ENCODE data around the gene SVIL.

SVIL gene

DNA sequence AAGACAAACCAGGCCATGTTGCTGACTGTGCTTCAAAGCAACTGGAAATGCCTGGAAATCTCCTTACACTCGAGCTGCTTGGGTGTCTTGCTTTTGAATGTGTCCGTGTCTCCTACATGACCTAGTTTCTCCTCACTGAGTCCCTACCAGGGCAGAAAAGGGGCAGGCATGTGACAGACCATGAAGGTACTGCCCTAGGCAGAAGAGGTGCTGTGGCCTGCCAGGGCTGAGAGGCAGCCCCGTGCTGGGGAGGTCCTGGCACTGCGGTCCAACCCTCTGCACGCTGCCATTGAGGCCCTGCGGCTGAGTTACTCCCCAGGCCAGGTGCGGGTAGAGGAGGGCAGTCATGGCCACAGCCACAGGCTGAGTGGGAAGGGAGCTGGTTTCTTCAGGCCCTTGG lies 186.6 kb downstream of the SVIL start:
- DNase-seq: peak in 1 of 2 experiments; percentile 5
- TF ChIP-seq POLR2A (IDR thresholded peaks at IDR 0.05; ENCODE audit: low read length) (no peak), GATA1 (IDR thresholded peaks at IDR 0.05; ENCODE audit: low read depth, low read length) (no peak)

DNA sequence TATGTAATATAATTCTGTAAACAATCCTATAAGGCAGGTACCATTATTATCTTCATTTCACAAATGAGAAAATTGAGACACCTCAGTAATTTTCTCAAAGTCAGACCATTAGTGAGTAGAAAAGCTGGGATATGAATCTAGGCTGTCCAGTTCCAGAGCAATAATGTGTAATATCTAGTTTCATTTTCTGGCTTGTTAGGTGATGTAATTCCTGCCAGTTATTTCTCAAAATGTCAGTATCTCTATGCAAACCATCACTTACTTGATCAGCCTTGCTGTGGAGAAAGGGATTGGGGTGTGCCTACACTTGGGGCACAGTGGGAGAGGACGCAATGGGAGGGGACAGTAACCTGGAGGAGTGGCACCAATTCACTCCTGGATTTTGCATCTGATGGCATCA lies 188.4 kb downstream of the SVIL start:
- DNase-seq: peak; percentile 9 to 69
- TF ChIP-seq GATA1 (IDR thresholded peaks at IDR 0.05; ENCODE audit: low read depth, low read length) (no peak), POLR2A (IDR thresholded peaks at IDR 0.05; ENCODE audit: low read length) (no peak)

DNA sequence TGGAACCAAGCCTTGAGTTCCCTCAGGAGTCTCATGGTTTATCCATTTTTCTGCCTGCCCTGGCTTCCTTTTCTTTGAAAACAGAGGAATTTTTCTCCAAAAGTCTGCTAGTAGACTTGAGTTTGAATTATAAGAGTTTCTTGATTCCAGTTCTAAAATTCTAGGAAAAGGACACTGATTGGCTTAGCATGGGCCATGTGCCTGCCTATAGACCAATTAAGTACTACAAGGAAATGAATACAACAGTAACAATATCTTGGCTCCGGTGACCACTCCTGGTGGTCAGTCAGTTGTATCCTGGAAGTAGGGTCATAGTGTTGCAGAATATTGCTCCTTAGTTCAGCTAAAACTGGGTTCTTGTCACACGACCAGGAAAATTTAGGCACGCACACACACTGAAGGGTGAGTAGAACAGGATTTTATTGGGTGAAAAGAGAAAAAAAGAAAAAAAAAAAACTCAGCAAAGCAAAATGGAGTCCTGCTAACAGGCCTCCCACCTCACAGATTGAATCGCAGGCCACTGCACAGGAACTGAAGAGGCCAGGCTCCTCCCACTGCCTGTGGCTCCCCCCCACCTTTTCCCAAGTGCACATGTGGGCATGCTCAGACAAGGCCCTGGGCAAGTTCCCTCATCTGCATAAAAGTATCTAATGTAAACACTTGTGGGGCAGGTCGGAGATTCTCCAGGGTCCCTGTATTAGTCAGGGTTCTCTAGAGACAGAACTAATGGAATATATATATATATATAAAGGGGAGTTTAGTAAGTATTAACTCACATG lies 190.8 kb downstream of the SVIL start:
- DNase-seq: peak in 1 of 2 experiments; percentile 9
- TF ChIP-seq GATA1 (IDR thresholded peaks at IDR 0.05; ENCODE audit: low read depth, low read length): no peak
- TF ChIP-seq POLR2A (IDR thresholded peaks at IDR 0.05; ENCODE audit: low read length): no peak

DNA sequence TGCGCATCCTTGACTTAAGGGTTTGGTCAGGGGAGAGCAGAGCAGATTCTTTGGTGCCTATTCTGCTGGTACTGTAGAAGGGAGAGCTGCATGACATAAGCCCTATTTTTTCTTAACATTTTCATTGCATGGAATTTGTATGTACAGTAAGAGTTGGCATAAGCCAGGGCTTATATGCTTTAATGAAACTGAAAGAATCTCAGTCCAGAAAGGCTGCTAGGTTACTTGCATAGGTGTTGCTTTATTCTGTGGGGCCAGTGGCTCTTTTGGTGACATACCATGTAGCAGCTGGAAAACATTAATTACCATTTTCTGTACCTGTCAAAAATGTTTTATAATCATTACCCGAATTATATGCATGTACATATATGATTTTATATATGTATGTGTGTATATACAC lies 193.8 kb downstream of the SVIL start:
- no peak for TF ChIP-seq POLR2A (IDR thresholded peaks at IDR 0.05; ENCODE audit: low read length)
- TF ChIP-seq GATA1 (IDR thresholded peaks at IDR 0.05; ENCODE audit: low read depth, low read length): no peak
- no peak for DNase-seq

DNA sequence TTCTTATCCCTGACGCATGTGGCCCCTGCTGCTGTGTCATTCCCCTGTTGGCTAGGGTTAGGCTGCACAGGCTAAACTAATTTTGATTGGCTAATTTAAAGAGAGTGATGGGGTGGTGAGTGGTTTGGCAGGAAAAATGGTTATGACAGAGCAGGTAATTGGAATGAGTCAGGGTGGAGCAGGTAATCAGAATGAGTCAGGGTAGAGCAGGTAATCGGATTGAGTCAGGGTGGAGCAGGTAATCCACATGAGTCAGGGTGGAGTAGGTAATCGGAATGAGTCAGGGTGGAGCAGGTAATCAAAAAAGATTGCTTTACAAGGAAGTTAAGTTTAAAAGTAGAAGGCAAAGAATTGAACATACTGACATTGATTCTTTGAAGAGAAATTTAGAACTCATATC lies 195.8 kb downstream of the SVIL start:
- DNase-seq: peak in 1 of 2 experiments; percentile 42

DNA sequence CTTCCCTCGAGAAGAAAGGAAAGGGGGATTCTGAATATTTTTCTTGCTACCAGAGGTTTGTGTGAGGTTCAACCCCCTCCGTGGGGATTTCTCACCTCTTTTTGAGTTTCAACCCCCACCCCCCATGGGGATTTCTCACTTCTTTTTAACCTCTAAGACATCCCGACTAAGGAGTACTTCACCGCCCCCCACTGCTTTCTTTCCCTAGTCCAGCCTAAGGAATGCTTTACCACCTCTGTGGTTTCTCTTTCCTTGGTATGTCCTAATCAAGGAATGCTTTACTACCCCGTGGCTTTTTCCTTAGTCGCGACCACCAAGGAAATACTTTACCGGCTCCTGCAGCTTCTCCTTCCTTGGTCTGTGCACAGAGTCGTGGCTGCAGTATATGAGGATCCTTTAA lies 196.5 kb downstream of the SVIL start:
- TF ChIP-seq GATA1 (IDR thresholded peaks at IDR 0.05; ENCODE audit: low read depth, low read length): no peak
- TF ChIP-seq POLR2A (IDR thresholded peaks at IDR 0.05; ENCODE audit: low read length): no peak
- no peak for DNase-seq

DNA sequence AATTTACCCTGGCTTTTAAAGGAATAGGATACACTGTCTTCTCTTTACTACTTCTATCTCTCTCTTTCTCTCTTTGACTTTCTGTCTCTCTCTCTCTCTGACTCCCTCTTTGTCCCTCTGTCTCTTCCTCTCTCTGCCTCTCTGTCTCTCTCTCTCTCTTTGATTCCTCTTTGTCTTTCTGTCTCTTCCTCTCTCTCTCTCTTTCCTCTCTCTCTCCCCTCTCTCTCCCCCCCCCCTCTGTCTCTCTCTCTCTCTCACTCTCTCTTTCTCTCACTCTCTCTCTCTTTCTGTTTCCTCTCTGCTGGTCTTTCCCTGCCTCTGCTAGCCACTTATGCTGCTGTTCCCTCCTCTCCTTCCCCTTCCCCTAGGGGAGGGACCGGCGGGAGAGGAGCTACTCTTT lies 196.9 kb downstream of the SVIL start:
- TF ChIP-seq GATA1 (IDR thresholded peaks at IDR 0.05; ENCODE audit: low read depth, low read length) (no peak), POLR2A (IDR thresholded peaks at IDR 0.05; ENCODE audit: low read length) (no peak)
- no peak for DNase-seq

DNA sequence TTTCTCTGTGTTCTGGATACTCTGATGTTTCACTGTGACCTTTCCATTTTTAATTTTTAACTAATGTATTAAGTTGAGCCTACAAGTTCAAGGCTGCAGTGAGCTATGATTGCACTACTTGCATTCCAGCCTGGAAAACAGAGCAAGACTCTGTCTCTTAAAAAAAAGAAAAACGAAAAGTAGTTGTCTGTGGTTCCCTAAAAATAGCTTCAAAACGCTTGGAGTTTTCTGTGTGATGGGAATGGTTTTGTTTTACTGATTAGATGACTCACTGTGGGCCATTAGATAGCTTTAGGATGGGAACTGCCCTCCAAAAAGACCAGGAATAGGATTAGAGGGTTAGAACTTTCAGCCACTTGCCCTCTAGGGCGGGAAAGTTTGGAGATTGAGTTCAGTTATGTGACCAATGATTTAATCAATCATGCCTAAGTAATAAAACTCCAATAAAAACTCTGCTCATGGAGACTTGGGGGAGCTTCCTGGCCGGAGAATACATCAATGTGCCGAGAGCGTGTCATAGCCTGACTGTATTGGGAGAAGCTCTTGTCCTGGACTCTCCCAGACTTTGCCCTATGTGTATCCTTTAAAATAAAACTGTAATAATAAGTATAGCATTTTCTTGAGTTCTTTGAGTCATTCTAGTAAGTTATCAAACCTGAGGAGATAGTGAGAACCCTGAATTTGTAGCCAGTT lies 198.8 kb downstream of the SVIL start:
- TF ChIP-seq GATA1 (IDR thresholded peaks at IDR 0.05; ENCODE audit: low read depth, low read length) (no peak), POLR2A (IDR thresholded peaks at IDR 0.05; ENCODE audit: low read length) (no peak)
- DNase-seq: no peak

DNA sequence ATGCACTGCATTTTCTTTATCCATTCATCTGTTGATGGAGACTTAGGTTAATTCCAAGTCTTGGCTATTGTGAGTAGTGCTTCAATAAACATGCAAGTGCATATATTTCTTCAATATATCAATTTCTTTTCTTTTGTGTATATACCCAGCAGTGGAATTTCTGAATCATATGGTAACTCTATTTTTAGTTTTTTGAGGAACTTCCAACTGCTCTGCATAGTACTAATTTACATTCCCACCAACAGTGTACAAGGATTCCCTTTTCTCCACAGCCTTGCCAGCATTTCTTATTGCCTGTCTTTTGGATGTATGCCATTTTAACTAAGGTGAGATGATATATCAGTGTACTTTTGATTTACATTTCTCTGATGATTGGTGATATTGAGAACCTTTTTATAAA lies 200.7 kb downstream of the SVIL start:
- TF ChIP-seq GATA1 (IDR thresholded peaks at IDR 0.05; ENCODE audit: low read depth, low read length) (no peak), POLR2A (IDR thresholded peaks at IDR 0.05; ENCODE audit: low read length) (no peak)
- DNase-seq: no peak

DNA sequence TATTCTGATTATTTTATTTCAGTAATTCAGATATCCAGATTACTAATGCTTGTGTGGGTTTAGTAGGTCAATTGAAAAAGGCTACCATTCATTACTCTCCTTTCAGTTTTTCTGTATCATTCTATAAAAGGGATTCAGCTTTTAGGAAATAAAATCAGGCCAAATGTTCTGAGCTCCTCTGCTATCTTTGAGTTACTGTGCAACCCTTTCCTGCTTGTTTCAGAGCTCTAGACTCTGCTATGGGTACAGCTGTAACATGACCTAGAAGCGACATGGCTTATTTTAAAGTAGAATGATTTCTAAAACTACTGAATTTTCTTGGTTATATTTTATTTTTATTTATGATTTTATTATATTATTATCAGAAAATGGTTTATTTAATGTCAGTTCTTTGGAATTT lies 203.1 kb downstream of the SVIL start:
- no peak for DNase-seq
- TF ChIP-seq POLR2A (IDR thresholded peaks at IDR 0.05; ENCODE audit: low read length): no peak
- no peak for TF ChIP-seq GATA1 (IDR thresholded peaks at IDR 0.05; ENCODE audit: low read depth, low read length)

DNA sequence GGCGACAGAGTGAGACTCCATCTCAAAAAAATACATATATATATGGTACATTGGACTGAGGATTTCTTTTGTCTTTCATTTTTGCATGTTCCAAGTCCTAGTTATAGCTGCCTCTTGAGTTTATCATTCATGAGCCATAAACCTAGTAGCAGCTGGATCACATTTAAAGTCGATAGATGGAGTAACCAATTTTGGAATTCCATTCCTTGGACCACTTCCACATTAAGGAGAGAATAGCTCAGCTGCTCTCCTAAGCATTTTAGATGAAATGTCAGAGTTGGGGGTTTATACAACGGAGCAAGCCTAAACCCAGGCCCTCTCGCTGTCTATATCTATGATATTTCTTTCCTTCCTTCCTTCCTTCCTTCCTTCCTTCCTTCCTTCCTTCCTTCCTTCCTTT lies 204.7 kb downstream of the SVIL start:
- TF ChIP-seq GATA1 (IDR thresholded peaks at IDR 0.05; ENCODE audit: low read depth, low read length): no peak
- no peak for TF ChIP-seq POLR2A (IDR thresholded peaks at IDR 0.05; ENCODE audit: low read length)
- no peak for DNase-seq

DNA sequence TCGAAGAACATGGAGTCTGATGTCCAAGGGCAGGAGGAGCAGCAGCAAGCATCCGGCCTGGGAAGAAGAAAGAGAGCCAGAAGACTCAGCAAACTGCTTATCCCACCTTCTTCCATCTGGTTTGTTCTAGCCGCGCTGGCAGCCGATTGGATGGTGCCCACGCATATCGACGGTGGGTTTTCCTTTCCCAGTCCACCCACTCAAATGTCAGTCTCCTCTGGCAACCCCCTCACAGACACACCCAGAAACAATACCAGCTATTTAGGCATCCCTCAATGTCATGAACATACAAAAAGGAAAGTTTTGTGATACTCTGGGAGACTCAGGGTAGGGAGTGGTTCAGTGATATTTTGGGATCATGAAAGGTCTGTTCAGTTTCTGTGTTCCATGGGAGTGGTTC lies 206.3 kb downstream of the SVIL start:
- DNase-seq: no peak
- TF ChIP-seq POLR2A (IDR thresholded peaks at IDR 0.05; ENCODE audit: low read length) (no peak), GATA1 (IDR thresholded peaks at IDR 0.05; ENCODE audit: low read depth, low read length) (no peak)

DNA sequence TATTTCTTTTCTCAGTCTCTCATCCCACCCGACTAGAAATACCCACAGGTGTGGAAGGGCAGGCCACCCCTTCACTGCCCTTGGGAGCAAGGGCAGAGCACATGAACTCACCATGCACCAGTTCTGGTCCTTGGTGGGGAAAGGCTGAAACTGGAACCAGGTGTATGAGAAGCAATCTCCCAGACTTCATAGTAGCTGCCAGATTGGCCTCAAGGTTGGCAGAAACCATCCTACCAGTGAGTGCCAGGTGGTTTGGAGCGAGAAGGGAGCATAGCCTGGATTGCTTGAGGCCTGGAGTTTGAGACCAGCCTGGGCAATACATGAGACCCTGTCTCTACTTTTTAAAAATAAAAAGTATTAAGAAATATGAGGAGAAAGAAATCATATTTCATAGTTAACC lies 207.1 kb downstream of the SVIL start:
- TF ChIP-seq GATA1 (IDR thresholded peaks at IDR 0.05; ENCODE audit: low read depth, low read length): no peak
- no peak for TF ChIP-seq POLR2A (IDR thresholded peaks at IDR 0.05; ENCODE audit: low read length)

DNA sequence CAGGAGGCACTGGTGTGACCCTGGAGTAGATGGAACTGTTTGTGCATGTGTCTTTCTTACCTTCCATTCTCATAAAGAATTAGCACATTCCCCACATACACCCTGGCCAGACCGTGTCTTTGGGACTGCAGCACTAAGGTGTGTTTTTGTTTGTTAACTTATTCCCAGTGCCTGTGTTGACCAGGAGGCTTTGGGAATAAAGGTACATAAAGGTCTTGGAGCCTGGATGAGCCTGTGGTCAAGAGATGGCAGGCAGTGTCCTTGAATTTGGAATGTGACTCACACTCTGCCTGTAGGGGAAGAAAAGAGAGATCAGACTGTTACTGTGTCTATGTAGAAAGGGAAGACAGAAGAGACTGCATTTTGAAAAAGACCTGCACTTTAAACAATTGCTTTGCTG lies 208.4 kb downstream of the SVIL start:
- TF ChIP-seq GATA1 (IDR thresholded peaks at IDR 0.05; ENCODE audit: low read depth, low read length) (no peak), POLR2A (IDR thresholded peaks at IDR 0.05; ENCODE audit: low read length) (no peak)
- DNase-seq: no peak

More for the DNA sequence above, 207.1 kb downstream of the SVIL start:
- no peak for DNase-seq

DNA sequence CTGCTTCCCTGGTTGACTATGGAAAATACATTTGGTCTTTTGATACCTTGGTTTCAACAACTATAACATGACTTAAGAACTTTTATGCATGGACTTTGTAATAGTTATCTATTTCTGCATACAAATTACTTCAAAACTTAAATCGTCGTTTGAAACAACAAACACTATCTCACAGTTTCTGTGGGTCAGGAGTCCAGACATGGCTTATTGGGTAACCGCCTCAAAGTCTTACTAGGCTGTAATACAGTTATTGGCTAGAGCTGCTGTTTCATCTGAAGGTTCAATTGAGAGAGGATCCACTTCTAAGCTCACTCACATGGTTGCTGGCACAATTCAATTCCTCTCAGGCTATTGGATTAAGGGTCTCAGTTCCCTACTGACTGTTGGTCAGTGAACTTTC lies 210.8 kb downstream of the SVIL start:
- no peak for DNase-seq
- no peak for TF ChIP-seq POLR2A (IDR thresholded peaks at IDR 0.05; ENCODE audit: low read length)
- TF ChIP-seq GATA1 (IDR thresholded peaks at IDR 0.05; ENCODE audit: low read depth, low read length): no peak

All from erythroblast (primary cell).